GM21723 (cell line): ENCODE results near the gene ANO4.
"Not testable (repeated sequence)": the region's sequence is repeated elsewhere in the genome, so short reads cannot be mapped to it uniquely, and the experiment has no call there.

Experiments
- ATAC-seq: cut with Tn5 transposase; IDR thresholded peaks from one replicate; pipeline ENCODE4 v1.9.1; 2021; ENCODE audit warnings: mild to moderate bottlenecking, moderate library complexity; ENCODE audit not compliant: unreplicated experiment

The ANO4 gene

GRCh38 chr12:100986595-100987547 lies 192.3 kb downstream of the ANO4 start:
- ATAC-seq: no peak

GRCh38 chr12:100987552-100988521 lies 193.3 kb downstream of the ANO4 start:
- ATAC-seq: peak; percentile 98

GRCh38 chr12:100989509-100989908 lies 194.9 kb downstream of the ANO4 start:
- ATAC-seq: not testable (repeated sequence)

- ATAC-seq: no peak
Measured at GRCh38 chr12:100991102-100991501, 196.5 kb downstream of the ANO4 start.

- ATAC-seq: no peak
Measured at GRCh38 chr12:100992194-100992593, 197.6 kb downstream of the ANO4 start.

GRCh38 chr12:100993916-100994450 lies 199.4 kb downstream of the ANO4 start:
- ATAC-seq: no peak

GRCh38 chr12:100995201-100995600 lies 200.6 kb downstream of the ANO4 start:
- ATAC-seq: peak; percentile 72

- peak; percentile 74 for ATAC-seq
Measured at GRCh38 chr12:100995771-100996170, 201.2 kb downstream of the ANO4 start.

- peak; percentile 83 for ATAC-seq
Measured at GRCh38 chr12:101001669-101002068, 207.1 kb downstream of the ANO4 start.

- ATAC-seq: no peak
Measured at GRCh38 chr12:101002696-101003419, 208.3 kb downstream of the ANO4 start.

- ATAC-seq: no peak
Measured at GRCh38 chr12:101004898-101005297, 210.3 kb downstream of the ANO4 start.

- ATAC-seq: no peak
Measured at GRCh38 chr12:101009274-101009673, 214.7 kb downstream of the ANO4 start.

GRCh38 chr12:101010896-101011295 lies 216.3 kb downstream of the ANO4 start:
- no peak for ATAC-seq

- no peak for ATAC-seq
Measured at GRCh38 chr12:101013993-101014392, 219.4 kb downstream of the ANO4 start.

- no peak for ATAC-seq
Measured at GRCh38 chr12:101015044-101015443, 220.5 kb downstream of the ANO4 start.

- ATAC-seq: no peak
Measured at GRCh38 chr12:101018540-101018939, 224.0 kb downstream of the ANO4 start.

GRCh38 chr12:101019201-101019600 lies 224.6 kb downstream of the ANO4 start:
- no peak for ATAC-seq

GRCh38 chr12:101019667-101020066 lies 225.1 kb downstream of the ANO4 start:
- ATAC-seq: no peak

- ATAC-seq: no peak
Measured at GRCh38 chr12:101021442-101021841, 226.9 kb downstream of the ANO4 start.

GRCh38 chr12:101021911-101022388 lies 227.4 kb downstream of the ANO4 start:
- ATAC-seq: no peak
